WI38 (cell line): ENCODE data around the gene THOC1.
A peak's percentile ranks its signal among the peaks of the same experiment; 100 is the strongest.

ENCODE experiments used
- H3K4me3 ChIP-seq: 2 replicates; pipeline ENCODE4 v1.5.1; 2011; ENCODE audit warnings: low read depth, mild to moderate bottlenecking, control low read depth, low read length
- TF ChIP-seq, protein P1 (sequence below): IDR thresholded peaks from 2 replicates; pipeline ENCODE4 v1.5.1; 2012; ENCODE audit warnings: low read depth, mild to moderate bottlenecking, control low read depth, low read length

The THOC1 gene

DNA sequence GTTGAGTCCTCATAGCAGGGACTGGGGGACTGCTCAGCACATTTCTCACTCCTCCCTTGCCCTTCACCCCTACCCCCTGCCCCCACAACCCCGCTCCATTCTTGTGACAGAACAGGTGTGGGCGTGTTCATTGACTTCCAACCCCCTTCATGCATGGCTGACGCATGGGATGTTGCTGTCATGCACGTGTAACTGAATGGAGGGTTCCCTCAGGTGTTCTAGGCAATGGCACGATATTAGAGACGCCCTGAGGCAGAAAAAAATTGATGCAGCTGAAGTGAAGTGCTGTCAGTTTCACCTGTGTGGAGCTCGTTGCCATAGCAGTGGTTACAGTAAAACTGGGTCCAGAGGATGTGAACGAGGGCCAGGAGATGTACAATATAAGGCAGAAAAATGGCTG, 6.5 kb upstream of the THOC1 start:
- H3K4me3 ChIP-seq = no peak overlapping the region
- TF ChIP-seq, protein P1, sequence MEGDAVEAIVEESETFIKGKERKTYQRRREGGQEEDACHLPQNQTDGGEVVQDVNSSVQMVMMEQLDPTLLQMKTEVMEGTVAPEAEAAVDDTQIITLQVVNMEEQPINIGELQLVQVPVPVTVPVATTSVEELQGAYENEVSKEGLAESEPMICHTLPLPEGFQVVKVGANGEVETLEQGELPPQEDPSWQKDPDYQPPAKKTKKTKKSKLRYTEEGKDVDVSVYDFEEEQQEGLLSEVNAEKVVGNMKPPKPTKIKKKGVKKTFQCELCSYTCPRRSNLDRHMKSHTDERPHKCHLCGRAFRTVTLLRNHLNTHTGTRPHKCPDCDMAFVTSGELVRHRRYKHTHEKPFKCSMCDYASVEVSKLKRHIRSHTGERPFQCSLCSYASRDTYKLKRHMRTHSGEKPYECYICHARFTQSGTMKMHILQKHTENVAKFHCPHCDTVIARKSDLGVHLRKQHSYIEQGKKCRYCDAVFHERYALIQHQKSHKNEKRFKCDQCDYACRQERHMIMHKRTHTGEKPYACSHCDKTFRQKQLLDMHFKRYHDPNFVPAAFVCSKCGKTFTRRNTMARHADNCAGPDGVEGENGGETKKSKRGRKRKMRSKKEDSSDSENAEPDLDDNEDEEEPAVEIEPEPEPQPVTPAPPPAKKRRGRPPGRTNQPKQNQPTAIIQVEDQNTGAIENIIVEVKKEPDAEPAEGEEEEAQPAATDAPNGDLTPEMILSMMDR = no peak

DNA sequence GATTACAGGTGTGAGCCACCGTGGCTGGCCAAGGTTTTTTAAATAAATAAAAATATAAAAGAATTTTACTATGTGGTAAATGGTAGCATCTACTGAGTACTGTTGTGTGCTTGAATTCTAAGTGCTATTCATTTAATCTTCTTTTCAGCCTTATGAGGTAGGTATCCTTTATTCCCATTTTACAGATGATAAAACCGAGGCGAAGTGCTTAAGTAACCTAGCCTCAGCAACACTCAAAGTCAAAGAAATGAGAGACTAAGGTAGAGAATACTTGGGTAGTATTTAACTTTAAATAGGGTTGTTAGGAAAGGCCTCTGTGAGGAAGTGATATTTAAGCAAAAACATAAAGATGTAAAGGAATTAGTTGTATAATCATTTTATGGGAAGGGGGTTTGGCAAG, 5.7 kb upstream of the THOC1 start:
- H3K4me3 ChIP-seq = no peak overlapping the region

DNA sequence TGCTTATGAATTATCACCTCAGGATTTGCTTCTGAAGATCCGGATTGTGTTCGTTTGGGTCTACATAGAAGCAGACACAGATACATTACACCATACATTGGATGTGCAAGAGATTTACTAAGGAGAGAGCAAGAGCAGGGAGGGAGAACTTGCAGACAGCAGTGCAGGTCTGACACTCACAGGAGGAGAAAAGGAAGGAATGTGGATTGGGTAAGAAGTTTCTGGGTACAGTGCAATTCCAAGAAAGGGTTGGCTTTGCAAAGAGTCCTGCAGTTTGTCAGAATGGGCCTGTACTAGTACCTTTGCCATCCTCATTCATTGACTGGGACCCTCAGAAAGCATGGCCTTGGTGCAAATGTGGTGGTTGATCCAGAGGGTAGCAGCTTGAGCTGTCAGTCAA, 4.8 kb upstream of the THOC1 start:
- no peak overlapping the region for H3K4me3 ChIP-seq
- TF ChIP-seq, protein P1 = no peak

More for the DNA sequence above, 5.7 kb upstream of the THOC1 start:
- TF ChIP-seq, protein P1 = no peak

DNA sequence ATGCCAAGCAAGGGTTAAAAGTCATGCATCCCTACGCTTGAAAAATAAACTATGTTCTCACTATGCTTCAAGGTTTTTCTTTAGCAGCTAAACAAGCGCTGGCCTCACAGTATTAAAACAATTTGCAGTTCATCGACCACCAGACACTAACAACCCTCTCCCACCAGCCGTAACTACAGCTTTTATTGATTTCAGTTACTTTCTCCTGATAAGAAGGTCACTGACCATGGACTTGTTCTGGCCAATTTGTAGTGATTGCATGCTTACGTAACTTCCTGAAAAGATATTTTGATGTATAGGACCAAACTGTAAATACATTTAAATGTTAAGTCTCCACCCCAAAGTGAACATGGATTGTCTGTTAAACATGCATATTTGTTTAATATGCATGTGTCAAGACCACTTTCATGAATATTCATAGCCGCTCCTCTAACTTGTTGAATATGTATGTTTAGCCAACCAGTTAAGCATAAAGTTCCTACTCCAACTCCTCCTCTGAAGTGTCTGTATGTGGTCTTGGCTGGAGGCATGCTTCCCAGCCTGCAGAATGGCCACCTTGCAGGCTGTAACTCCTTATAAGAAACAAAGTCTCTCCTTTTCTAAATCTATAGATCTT, 1.7 kb upstream of the THOC1 start:
- H3K4me3 ChIP-seq = no peak overlapping the region
- TF ChIP-seq, protein P1 = no peak

DNA sequence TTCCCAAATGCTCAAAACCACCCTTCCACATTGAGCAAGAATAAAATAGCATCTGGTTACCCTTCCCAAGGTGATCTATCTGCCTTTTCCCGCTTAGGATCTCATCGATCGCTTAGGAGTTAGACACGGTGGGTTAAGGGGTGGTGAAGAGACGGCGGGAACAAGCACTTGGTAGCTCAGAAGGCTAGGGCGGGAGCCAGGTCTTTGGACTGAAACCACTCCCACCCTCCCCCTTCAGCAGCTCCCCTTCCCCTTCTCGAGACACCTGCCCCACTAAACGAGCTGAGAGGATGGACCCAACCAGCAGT, 513 bp downstream of the THOC1 start:
- peak overlapping the region; percentile 97 for H3K4me3 ChIP-seq
- TF ChIP-seq, protein P1 = no peak

DNA sequence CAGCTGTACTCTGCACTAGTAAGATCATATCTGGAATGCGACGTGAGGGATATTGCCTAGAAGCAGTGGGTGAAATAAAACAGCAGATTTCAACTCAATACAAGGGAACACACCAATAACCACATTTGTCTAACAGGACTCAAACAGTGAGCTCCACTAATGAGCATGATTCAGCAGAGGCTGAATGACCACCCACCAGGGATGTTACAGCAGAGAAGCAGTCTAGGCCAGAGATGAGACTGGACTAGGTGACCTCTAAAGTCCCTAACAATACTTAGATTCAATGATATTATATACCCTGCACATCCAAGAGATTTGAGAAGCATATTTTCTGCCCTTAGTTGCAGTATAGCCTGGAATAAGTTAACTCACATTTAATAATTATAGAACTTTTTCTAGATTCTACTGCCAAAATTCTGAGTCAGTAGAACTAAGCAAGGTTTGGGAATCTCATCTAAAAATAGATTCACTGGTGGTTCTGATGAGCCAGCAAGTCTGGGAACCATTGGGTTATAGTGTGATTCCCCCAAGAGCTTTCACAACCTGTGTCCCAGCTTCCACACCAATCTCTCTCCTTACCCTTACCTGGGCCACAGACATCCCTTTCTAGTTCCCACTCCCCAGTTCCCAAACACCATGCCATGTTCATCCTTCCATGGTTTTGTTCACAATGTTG, 6.3 kb downstream of the THOC1 start:
- TF ChIP-seq, protein P1 = no peak
- H3K4me3 ChIP-seq = no peak overlapping the region

DNA sequence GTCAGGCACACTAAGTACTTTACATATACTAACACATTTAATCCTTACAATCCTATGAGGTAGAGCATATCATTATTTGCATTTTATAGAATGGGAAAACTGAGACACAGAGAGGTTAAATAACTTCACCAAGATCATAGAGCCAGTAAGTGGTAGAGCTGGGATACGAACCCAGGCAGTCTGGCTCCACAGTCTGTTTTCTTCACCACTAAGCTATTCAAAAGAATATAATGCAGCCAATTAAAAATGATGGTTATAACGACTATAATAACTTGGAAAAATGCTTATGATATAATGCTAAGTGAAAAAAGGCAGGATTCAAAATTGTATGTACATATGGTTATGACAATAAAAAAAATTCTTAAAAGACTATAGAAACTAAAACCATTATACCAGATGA, 7.3 kb downstream of the THOC1 start:
- no peak overlapping the region for H3K4me3 ChIP-seq
- TF ChIP-seq, protein P1 = no peak
